ENCODE measurements around the gene CCDC157.

CCDC157 gene

GRCh38 chr22:30324014-30324730 is 32.6 kb upstream of the CCDC157 start:
- Histone ChIP-seq H3K9ac (ENCODE audit: low read depth, low read length, poor library complexity, severe bottlenecking) (peak overlapping the region; percentile 83), H3K9me3 (ENCODE audit: insufficient read depth, low read depth, low read length) (no peaks in the 10 kb centered on the region), H3K79me2 (ENCODE audit: insufficient read depth, low read length) (peaks cover 71% of the 10 kb centered on the region), H2AFZ (ENCODE audit: low read length) (no peak overlapping the region), H3K36me3 (ENCODE audit: insufficient read depth, low read length) (no peaks in the 10 kb centered on the region), H3F3A (ENCODE audit: low read depth) (no peaks in the 10 kb centered on the region), H3K27me3 (ENCODE audit: insufficient read depth, low read length, poor library complexity, severe bottlenecking) (no peaks in the 10 kb centered on the region), H3K4me3 (ENCODE audit: low read length, poor library complexity, severe bottlenecking) (peak overlapping the region; percentile 96), H4K20me1 (ENCODE audit: insufficient read depth, low read length, poor library complexity, severe bottlenecking) (peaks cover 18% of the 10 kb centered on the region), H3K4me2 (ENCODE audit: low read depth, low read length, poor library complexity, severe bottlenecking) (peak overlapping the region; percentile 98), H3K4me1 (ENCODE audit: insufficient read depth, low read length, poor library complexity, severe bottlenecking) (peaks cover 61% of the 10 kb centered on the region), H3K9me2 (replicated peaks; ENCODE audit: low read depth, low read length) (no peaks in the 10 kb centered on the region)
- TF ChIP-seq EZH2phosphoT487 (IDR thresholded peaks at IDR 0.05; ENCODE audit: borderline replicate concordance) (no peak), CTCF (conservative IDR thresholded peaks at IDR 0.05; ENCODE audit: low read length) (no peak)

- TF ChIP-seq EZH2phosphoT487 (IDR thresholded peaks at IDR 0.05; ENCODE audit: borderline replicate concordance), result no peak
- no peak for TF ChIP-seq CTCF (conservative IDR thresholded peaks at IDR 0.05; ENCODE audit: low read length)
- Histone ChIP-seq H2AFZ (ENCODE audit: low read length) (no peak overlapping the region), H3K4me2 (ENCODE audit: low read depth, low read length, poor library complexity, severe bottlenecking) (peak overlapping the region; percentile 98), H3K9me3 (ENCODE audit: insufficient read depth, low read depth, low read length) (no peaks in the 10 kb centered on the region), H3K79me2 (ENCODE audit: insufficient read depth, low read length) (peaks cover 61% of the 10 kb centered on the region), H4K20me1 (ENCODE audit: insufficient read depth, low read length, poor library complexity, severe bottlenecking) (peaks cover 18% of the 10 kb centered on the region), H3F3A (ENCODE audit: low read depth) (no peaks in the 10 kb centered on the region), H3K4me3 (ENCODE audit: low read length, poor library complexity, severe bottlenecking) (peak overlapping the region; percentile 96), H3K9me2 (replicated peaks; ENCODE audit: low read depth, low read length) (no peaks in the 10 kb centered on the region), H3K9ac (ENCODE audit: low read depth, low read length, poor library complexity, severe bottlenecking) (peak overlapping the region; percentile 83), H3K27me3 (ENCODE audit: insufficient read depth, low read length, poor library complexity, severe bottlenecking) (no peaks in the 10 kb centered on the region), H3K4me1 (ENCODE audit: insufficient read depth, low read length, poor library complexity, severe bottlenecking) (peaks cover 53% of the 10 kb centered on the region), H3K36me3 (ENCODE audit: insufficient read depth, low read length) (no peaks in the 10 kb centered on the region)
Measured at GRCh38 chr22:30325065-30325720, 31.6 kb upstream of the CCDC157 start.

- no peaks in the 10 kb centered on the region for H3K9me3 ChIP-seq (ENCODE audit: insufficient read depth, low read depth, low read length)
- H3K36me3 ChIP-seq (ENCODE audit: insufficient read depth, low read length), result peaks cover 4% of the 10 kb centered on the region; the same call in 1 of the 2 replicates
- H2AFZ ChIP-seq (ENCODE audit: low read length), result no peak overlapping the region
- H3F3A ChIP-seq (ENCODE audit: low read depth), result no peaks in the 10 kb centered on the region
- H3K9ac ChIP-seq (ENCODE audit: low read depth, low read length, poor library complexity, severe bottlenecking), result peak overlapping the region; percentile 83
- no peak for TF ChIP-seq CTCF (conservative IDR thresholded peaks at IDR 0.05; ENCODE audit: low read length)
- no peak for TF ChIP-seq EZH2phosphoT487 (IDR thresholded peaks at IDR 0.05; ENCODE audit: borderline replicate concordance)
- peak overlapping the region; percentile 98 for H3K4me2 ChIP-seq (ENCODE audit: low read depth, low read length, poor library complexity, severe bottlenecking)
- peaks cover 51% of the 10 kb centered on the region for H3K4me1 ChIP-seq (ENCODE audit: insufficient read depth, low read length, poor library complexity, severe bottlenecking)
- H3K79me2 ChIP-seq (ENCODE audit: insufficient read depth, low read length), result peaks cover 55% of the 10 kb centered on the region
- H3K4me3 ChIP-seq (ENCODE audit: low read length, poor library complexity, severe bottlenecking), result peak overlapping the region; percentile 96
- H3K27me3 ChIP-seq (ENCODE audit: insufficient read depth, low read length, poor library complexity, severe bottlenecking), result no peaks in the 10 kb centered on the region
- peaks cover 18% of the 10 kb centered on the region for H4K20me1 ChIP-seq (ENCODE audit: insufficient read depth, low read length, poor library complexity, severe bottlenecking)
- H3K9me2 ChIP-seq (replicated peaks; ENCODE audit: low read depth, low read length), result no peaks in the 10 kb centered on the region
Measured at GRCh38 chr22:30325724-30326254, 31.0 kb upstream of the CCDC157 start.

Data from Loucy (cell line).